AG08395 (cell line): ENCODE results near the gene KCND3.
"Not testable (repeated sequence)": the region's sequence is repeated elsewhere in the genome, so short reads cannot be mapped to it uniquely, and the experiment has no call there.

Experiments
- DNase-seq: peaks from one replicate; pipeline ENCODE4 v3.0.0; 2012; ENCODE audit warnings: mixed read lengths, low spot score

KCND3 gene

GRCh38 chr1:111812306-111812705 is 177.2 kb downstream of the KCND3 start:
- no peak for DNase-seq

- DNase-seq, result no peak
These were observed 177.6 kb downstream of the KCND3 start for GRCh38 chr1:111811891-111812290.

- DNase-seq, result no peak
These were observed 184.2 kb downstream of the KCND3 start for GRCh38 chr1:111805251-111805650.

- no peak for DNase-seq
These were observed 184.7 kb downstream of the KCND3 start for GRCh38 chr1:111804776-111805175.

- no peak for DNase-seq
These were observed 185.5 kb downstream of the KCND3 start for GRCh38 chr1:111803951-111804350.

- no peak for DNase-seq
These were observed 186.5 kb downstream of the KCND3 start for GRCh38 chr1:111802984-111803383.

GRCh38 chr1:111802110-111802509 is 187.4 kb downstream of the KCND3 start:
- DNase-seq, result no peak

- DNase-seq, result no peak
These were observed 188.2 kb downstream of the KCND3 start for GRCh38 chr1:111801071-111801850.

- not testable (repeated sequence) for DNase-seq
These were observed 189.7 kb downstream of the KCND3 start for GRCh38 chr1:111799722-111800121.

- DNase-seq, result no peak
These were observed 190.9 kb downstream of the KCND3 start for GRCh38 chr1:111798580-111798979.

- DNase-seq, result no peak
These were observed 194.1 kb downstream of the KCND3 start for GRCh38 chr1:111795401-111795800.

- no peak for DNase-seq
These were observed 195.5 kb downstream of the KCND3 start for GRCh38 chr1:111793923-111794322.

- DNase-seq, result no peak
These were observed 197.2 kb downstream of the KCND3 start for GRCh38 chr1:111792249-111792648.

- no peak for DNase-seq
These were observed 197.7 kb downstream of the KCND3 start for GRCh38 chr1:111791776-111792175.

GRCh38 chr1:111789666-111790316 is 199.7 kb downstream of the KCND3 start:
- peak; percentile 66 for DNase-seq

- peak; percentile 65 for DNase-seq
These were observed 200.3 kb downstream of the KCND3 start for GRCh38 chr1:111789142-111789541.

GRCh38 chr1:111786669-111787207 is 202.7 kb downstream of the KCND3 start:
- no peak for DNase-seq

GRCh38 chr1:111784273-111784901 is 205.1 kb downstream of the KCND3 start:
- no peak for DNase-seq

GRCh38 chr1:111779546-111779945 is 209.9 kb downstream of the KCND3 start:
- no peak for DNase-seq

- peak; percentile 41 for DNase-seq
These were observed 210.9 kb downstream of the KCND3 start for GRCh38 chr1:111778541-111779051.

GRCh38 chr1:111778066-111778465 is 211.4 kb downstream of the KCND3 start:
- peak; percentile 11 for DNase-seq

GRCh38 chr1:111777301-111777700 is 212.2 kb downstream of the KCND3 start:
- no peak for DNase-seq

- DNase-seq, result no peak
These were observed 212.6 kb downstream of the KCND3 start for GRCh38 chr1:111776861-111777260.
